MM.1S (cell line): ENCODE data around the gene IL1B.

ENCODE experiments used
- EZH2 ChIP-seq: fragments of 300-600 bp; sonication (generic); optimal IDR thresholded peaks from 2 replicates; pipeline ENCODE3; 2017; ENCODE audit warnings: low read depth, mild to moderate bottlenecking, antibody characterized with exemption, low read length, mixed read lengths
- EZH2phosphoT487 ChIP-seq: fragments of 300-600 bp; sonication (generic); IDR thresholded peaks from 2 replicates; pipeline ENCODE4 v1.6.1; 2018; ENCODE audit warnings: antibody characterized with exemption, low read length
- TF ChIP-seq, protein P1 (sequence below): fragments of 300-600 bp; sonication (generic); IDR thresholded peaks from 2 replicates; pipeline ENCODE4 v1.5.1; 2016; ENCODE audit warnings: antibody characterized with exemption, low read length, mixed read lengths

DNA sequence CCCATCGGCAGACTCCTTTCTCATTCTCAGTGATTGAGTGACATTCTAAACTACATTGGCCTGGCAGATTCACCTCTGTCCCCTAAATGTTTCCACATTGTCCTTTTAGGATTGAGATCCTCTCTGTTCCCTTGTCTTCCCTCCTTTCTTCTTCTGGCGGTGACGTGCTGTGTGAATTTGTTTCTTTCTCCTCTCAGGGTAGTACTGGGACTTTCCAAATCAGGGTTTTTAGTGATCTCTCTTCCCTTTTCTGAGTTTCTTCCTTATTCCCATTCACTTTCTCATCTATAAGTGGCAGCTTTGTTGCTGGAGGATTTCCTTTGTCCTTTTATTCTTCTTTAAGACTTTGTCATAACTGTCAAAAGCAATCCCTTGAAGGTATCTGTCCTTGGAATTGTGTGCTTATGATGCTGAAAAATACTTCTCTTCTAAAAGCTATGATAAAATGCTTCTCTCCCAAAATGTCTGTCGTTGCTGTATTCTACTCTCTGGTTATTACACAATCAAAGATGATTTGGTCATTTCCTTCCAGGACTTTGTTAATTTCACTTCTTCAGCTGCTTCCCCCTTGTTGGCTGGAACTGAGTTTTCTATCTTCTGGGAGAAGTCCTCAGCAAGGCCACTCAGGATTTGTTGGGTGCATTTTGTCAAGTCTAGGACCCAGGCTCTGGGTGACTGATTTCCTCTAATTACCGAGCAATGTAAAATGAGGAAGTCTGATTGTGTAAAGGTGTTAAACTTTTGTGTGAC lies 4.9 kb upstream of the IL1B start:
- TF ChIP-seq, protein P1, sequence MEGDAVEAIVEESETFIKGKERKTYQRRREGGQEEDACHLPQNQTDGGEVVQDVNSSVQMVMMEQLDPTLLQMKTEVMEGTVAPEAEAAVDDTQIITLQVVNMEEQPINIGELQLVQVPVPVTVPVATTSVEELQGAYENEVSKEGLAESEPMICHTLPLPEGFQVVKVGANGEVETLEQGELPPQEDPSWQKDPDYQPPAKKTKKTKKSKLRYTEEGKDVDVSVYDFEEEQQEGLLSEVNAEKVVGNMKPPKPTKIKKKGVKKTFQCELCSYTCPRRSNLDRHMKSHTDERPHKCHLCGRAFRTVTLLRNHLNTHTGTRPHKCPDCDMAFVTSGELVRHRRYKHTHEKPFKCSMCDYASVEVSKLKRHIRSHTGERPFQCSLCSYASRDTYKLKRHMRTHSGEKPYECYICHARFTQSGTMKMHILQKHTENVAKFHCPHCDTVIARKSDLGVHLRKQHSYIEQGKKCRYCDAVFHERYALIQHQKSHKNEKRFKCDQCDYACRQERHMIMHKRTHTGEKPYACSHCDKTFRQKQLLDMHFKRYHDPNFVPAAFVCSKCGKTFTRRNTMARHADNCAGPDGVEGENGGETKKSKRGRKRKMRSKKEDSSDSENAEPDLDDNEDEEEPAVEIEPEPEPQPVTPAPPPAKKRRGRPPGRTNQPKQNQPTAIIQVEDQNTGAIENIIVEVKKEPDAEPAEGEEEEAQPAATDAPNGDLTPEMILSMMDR = no peak
- TF ChIP-seq EZH2 (no peak), EZH2phosphoT487 (no peak)
